ENCODE measurements around the gene DNMT1. TPM values are rescaled to one million over a fixed set of nuclear protein-coding genes. Genes with fewer than 3 reads are reported as not detected.
"Not testable (repeated sequence)": the region's sequence is repeated elsewhere in the genome, so short reads cannot be mapped to it uniquely, and the experiment has no call there.

The DNMT1 gene
- total RNA-seq, 1 donor = 56.1 TPM

DNA sequence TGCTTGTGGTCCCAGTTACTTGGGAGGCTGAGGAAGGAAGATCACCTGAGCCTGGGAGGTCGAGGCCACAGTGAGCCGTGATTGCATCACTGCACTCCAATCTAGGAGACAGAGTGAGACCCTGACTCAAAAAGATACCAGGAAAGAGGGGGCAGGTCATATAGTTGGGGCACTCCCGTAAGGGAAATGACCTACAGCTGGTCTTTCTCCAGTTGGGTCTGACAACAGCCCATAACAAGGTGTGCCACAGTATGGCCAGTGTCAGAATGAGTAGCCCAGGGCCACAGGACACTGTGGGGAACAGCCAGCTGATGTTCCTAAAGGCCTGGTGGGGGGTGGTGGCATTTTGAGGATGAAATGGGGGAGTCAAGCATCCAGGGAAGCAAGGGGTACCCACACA is 10.8 kb downstream of the DNMT1 start:
- no peak for DNase-seq (ENCODE audit: low read depth)
- H3K4me3 ChIP-seq (ENCODE audit: low read depth, low read length) = no peak overlapping the region
- TF ChIP-seq, protein P1, sequence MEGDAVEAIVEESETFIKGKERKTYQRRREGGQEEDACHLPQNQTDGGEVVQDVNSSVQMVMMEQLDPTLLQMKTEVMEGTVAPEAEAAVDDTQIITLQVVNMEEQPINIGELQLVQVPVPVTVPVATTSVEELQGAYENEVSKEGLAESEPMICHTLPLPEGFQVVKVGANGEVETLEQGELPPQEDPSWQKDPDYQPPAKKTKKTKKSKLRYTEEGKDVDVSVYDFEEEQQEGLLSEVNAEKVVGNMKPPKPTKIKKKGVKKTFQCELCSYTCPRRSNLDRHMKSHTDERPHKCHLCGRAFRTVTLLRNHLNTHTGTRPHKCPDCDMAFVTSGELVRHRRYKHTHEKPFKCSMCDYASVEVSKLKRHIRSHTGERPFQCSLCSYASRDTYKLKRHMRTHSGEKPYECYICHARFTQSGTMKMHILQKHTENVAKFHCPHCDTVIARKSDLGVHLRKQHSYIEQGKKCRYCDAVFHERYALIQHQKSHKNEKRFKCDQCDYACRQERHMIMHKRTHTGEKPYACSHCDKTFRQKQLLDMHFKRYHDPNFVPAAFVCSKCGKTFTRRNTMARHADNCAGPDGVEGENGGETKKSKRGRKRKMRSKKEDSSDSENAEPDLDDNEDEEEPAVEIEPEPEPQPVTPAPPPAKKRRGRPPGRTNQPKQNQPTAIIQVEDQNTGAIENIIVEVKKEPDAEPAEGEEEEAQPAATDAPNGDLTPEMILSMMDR (IDR thresholded peaks at IDR 0.05; ENCODE audit: insufficient read depth, low read depth, low read length) = no peak

DNA sequence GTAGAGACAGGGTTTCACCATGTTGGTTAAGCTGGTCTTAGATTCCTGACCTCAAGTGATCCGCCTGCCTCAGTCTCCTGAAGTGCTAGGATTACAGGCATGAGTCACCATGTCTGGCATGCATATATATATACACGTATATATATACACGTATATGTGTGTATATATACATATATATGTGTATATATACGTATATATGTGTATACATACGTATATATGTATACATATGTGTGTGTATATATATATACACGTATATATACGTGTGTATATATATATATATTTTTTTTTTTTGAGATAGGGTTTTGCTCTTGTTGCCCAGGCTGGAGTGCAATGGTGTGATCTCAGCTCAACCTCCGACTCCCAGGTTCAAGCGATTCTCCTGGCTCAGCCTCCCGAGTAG is 11.9 kb downstream of the DNMT1 start:
- peak; percentile 26 for DNase-seq (ENCODE audit: low read depth)
- TF ChIP-seq, protein P1 (IDR thresholded peaks at IDR 0.05; ENCODE audit: insufficient read depth, low read depth, low read length) = no peak
- no peak overlapping the region for H3K4me3 ChIP-seq (ENCODE audit: low read depth, low read length)

DNA sequence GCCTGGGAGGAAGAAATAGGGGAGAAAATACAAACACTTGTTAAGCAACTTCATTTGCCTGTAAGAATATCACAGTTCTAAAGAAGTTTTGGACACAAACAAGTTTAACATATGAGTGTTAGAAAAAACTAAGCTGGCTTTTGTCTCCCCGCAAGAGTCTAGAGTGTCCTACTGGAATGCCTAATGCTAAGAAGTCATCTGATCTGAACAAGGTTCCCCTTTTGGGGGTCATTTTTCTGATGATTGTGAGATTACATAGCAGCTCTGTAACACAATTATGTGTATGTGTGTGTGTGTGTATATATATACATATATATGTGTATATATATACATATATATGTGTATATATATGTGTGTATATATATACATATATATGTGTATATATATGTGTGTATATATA is 12.7 kb downstream of the DNMT1 start:
- no peak overlapping the region for H3K4me3 ChIP-seq (ENCODE audit: low read depth, low read length)
- TF ChIP-seq, protein P1 (IDR thresholded peaks at IDR 0.05; ENCODE audit: insufficient read depth, low read depth, low read length) = no peak
- no peak for DNase-seq (ENCODE audit: low read depth)

DNA sequence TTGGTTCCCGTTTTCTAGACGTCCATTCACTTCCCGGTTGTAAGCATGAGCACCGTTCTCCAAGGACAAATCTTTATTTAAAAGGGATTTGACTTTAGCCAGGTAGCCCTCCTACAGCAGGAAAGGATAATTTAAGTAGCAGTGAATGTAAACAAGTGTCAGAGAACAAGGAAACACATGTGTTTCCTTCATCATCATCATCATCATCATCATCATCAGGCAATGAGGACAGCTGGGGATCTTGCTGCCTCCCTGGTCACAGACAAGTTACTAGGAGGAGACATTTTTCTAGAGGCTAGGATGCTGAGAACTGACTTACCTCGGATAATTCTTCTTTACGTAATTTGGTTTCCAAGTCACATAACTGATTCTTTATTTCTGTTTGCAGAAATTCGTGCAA is 14.3 kb downstream of the DNMT1 start:
- TF ChIP-seq, protein P1 (IDR thresholded peaks at IDR 0.05; ENCODE audit: insufficient read depth, low read depth, low read length) = no peak
- no peak overlapping the region for H3K4me3 ChIP-seq (ENCODE audit: low read depth, low read length)
- no peak for DNase-seq (ENCODE audit: low read depth)

DNA sequence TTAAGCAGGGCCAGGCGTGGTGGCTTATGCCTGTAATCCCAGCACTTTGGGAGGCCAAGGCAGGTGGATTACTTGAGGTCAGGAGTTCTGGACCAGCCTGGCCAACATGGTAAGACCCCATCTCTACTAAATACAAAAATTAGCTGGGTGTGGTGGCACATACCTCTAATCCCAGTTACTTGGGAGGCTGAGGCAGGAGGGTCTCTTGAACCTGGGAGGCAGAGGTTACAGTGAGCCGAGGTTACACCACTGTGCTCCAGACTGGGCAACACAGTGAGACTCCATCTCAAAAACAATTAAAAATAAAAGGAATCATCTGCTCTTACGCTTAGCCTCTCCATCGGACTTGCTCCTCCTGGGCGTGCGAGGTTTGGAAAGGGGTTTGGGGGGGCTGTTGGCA is 14.7 kb downstream of the DNMT1 start:
- H3K4me3 ChIP-seq (ENCODE audit: low read depth, low read length); DNase-seq (ENCODE audit: low read depth): not testable (repeated sequence)

DNA sequence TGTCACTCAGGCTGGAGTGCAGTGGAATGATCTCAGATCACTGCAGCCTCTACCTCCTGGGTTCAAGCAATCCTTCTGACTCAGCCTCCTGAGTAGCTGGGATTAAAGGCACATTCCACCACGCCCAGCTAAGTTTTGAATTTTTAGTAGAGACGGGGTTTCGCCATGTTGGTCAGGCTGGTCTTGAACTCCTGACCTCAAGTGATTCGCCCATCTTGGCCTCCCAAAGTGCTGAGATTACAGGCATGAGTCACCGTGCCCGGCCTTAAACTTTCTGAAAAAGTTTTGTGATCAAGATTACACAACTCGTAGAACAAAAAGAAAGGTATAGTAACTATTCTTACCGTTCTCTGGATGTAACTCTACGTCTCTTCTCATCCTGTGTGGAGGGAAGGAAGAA is 21.2 kb downstream of the DNMT1 start:
- DNase-seq (ENCODE audit: low read depth) = peak; percentile 37
- no peak overlapping the region for H3K4me3 ChIP-seq (ENCODE audit: low read depth, low read length)
- TF ChIP-seq, protein P1 (IDR thresholded peaks at IDR 0.05; ENCODE audit: insufficient read depth, low read depth, low read length) = no peak

DNA sequence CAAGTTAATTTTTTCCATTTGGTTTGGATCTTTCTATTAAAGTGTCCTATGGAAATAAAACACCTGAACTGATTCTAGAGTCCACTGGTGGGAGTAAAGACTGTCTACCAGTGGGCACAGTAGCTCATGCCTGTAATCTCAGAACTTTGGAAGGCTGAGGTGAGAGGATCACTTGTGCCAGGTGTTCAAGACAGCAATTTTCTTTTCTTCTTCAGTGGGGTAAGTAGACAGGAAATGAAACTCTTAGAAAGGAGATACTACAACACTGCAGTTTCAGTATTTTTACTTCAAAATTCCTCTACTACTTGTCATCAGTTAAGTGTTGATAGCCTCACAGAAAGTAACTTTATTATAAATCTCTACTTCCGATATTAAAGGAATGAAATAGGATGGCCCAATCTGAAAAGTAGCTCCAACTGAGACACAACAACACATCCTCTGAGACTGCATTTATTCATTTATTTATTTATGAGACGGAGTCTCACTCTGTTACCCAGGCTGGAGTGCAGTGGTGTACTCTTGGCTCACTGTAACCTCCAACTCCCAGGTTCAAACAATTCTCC is 26.3 kb downstream of the DNMT1 start:
- no peak for DNase-seq (ENCODE audit: low read depth)
- no peak overlapping the region for H3K4me3 ChIP-seq (ENCODE audit: low read depth, low read length)
- TF ChIP-seq, protein P1 (IDR thresholded peaks at IDR 0.05; ENCODE audit: insufficient read depth, low read depth, low read length) = no peak
